ENCODE results near the gene RGS7BP.

- TF ChIP-seq CTCF (IDR thresholded peaks at IDR 0.05) (no peak), POLR2A (IDR thresholded peaks at IDR 0.05) (no peak)
Observed at GRCh38 chr5:64619609-64620008, 113.8 kb downstream of the RGS7BP start.
